Fibroblast of the conjunctiva (primary cell): ENCODE measurements around the gene TIMP3.
"Not testable (repeated sequence)": the region's sequence is repeated elsewhere in the genome, so short reads cannot be mapped to it uniquely, and the experiment has no call there.

ENCODE experiments used
- DNase-seq: peaks from one replicate; pipeline ENCODE4 v3.0.0-alpha.2; 2010; ENCODE audit warnings: low read depth

TIMP3 gene

GRCh38 chr22:32801537-32802236 is at the start of gene TIMP3:
Gene TIMP3 (plus strand): TSS chr22:32801705. CDS start chr22:32802002, 297 bp downstream.
- peak; percentile 81 for DNase-seq

GRCh38 chr22:32752326-32752725 is 49.2 kb upstream of the TIMP3 start:
- DNase-seq: no peak

- DNase-seq: peak; percentile 18
Observed at GRCh38 chr22:32752816-32753520, 48.5 kb upstream of the TIMP3 start.

GRCh38 chr22:32753591-32753990 is 47.9 kb upstream of the TIMP3 start:
- DNase-seq: no peak

GRCh38 chr22:32754413-32755041 is 47.0 kb upstream of the TIMP3 start:
- no peak for DNase-seq

DNA sequence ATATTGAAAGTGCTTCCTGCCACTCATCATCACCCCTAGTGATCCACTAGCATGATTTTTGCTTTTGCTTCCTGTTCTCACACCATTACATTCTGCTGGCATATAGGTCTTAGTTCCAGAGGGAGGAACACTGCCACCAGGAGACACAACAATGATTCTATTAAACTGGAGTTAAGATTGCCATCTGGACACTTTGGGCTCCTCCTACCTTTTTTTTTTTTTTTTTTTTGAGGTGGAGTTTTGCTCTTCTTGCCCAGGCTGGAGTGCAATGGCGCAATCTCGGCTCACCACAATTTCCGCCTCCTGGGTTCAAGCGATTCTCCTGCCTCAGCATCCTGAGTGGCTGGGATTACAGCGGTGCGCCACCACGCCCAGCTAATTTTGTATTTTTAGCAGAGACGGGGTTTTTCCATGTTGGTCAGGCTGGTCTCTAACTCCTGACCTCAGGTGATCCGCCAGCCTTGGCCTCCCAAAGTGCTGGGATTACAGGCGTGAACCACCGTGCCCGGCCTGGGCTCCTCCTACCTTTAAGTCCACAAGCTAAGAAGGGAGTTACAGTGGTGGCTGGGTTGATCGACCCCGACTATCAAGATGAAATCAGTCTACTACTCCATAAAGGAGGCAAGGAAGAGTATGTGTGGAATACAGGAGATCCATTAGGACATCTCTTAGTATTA is 44.3 kb upstream of the TIMP3 start:
- DNase-seq: not testable (repeated sequence)

- no peak for DNase-seq
Observed at GRCh38 chr22:32758866-32759385, 42.6 kb upstream of the TIMP3 start.

DNA sequence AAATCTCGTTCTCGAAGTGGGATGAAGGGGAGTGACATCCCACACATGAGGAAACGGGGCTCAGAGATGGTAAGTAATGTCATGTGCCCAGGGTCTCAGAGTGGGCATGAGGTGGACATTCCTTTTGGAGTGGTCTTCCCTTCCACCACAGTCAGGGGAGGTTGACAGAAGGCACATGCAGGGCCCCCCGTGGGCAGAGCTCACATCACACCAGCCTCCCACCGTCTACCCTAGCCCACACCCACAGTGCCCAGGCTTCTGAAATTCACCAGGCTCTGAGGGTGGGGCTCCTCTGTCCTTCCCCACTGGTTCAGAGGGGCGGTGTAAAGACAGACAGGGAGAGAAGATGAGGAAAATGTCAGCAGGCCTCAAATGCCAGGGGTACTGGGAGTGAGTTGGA is 41.1 kb upstream of the TIMP3 start:
- no peak for DNase-seq

GRCh38 chr22:32760815-32761214 is 40.7 kb upstream of the TIMP3 start:
- no peak for DNase-seq

- no peak for DNase-seq
Observed at GRCh38 chr22:32761251-32761903, 40.1 kb upstream of the TIMP3 start.

- DNase-seq: peak; percentile 82
Observed at GRCh38 chr22:32764330-32765131, 37.0 kb upstream of the TIMP3 start.

GRCh38 chr22:32765132-32765618 is 36.3 kb upstream of the TIMP3 start:
- no peak for DNase-seq

GRCh38 chr22:32771756-32772155 is 29.7 kb upstream of the TIMP3 start:
- no peak for DNase-seq

GRCh38 chr22:32775957-32776356 is 25.5 kb upstream of the TIMP3 start:
- DNase-seq: no peak

DNA sequence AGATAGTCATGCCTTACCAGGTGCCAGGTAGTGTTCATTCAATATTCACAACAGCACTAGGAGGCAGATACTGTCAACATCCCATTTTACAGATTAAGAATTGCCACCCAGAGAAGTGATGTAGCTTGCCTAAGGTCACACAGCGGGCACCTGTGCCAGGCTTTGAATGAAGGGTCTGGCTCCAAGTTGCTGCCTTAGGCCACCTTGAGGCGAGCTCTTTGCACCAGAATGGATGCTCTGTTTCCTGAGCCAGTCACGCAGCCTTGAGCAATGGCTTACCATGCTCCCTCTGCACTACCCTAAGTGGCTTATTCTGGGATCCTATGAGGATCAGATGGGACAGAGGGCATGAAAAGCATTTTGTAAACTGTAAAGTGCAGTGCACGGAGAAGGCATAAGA is 25.1 kb upstream of the TIMP3 start:
- no peak for DNase-seq

DNA sequence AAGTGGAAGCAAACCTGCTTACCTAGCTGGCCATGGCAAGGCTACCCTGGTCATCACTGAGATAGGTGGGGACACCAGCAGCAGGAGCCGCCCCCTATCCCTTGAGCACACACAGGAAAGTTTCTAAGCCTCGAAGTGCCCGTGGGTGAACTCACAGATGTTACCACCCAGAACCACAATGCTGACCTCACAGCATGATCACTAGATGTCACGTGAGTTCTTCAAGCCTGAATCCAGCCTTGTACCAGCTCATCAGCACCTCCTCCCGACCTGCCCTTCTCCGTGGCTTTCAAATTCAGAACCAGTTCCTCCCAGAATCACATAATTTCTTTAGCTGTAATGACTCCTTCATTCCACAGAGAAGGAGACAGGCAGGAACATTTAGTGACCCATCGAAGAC is 24.7 kb upstream of the TIMP3 start:
- DNase-seq: no peak

GRCh38 chr22:32777987-32778386 is 23.5 kb upstream of the TIMP3 start:
- no peak for DNase-seq

- no peak for DNase-seq
Observed at GRCh38 chr22:32780726-32781310, 20.7 kb upstream of the TIMP3 start.

- DNase-seq: no peak
Observed at GRCh38 chr22:32781695-32782094, 19.8 kb upstream of the TIMP3 start.

DNA sequence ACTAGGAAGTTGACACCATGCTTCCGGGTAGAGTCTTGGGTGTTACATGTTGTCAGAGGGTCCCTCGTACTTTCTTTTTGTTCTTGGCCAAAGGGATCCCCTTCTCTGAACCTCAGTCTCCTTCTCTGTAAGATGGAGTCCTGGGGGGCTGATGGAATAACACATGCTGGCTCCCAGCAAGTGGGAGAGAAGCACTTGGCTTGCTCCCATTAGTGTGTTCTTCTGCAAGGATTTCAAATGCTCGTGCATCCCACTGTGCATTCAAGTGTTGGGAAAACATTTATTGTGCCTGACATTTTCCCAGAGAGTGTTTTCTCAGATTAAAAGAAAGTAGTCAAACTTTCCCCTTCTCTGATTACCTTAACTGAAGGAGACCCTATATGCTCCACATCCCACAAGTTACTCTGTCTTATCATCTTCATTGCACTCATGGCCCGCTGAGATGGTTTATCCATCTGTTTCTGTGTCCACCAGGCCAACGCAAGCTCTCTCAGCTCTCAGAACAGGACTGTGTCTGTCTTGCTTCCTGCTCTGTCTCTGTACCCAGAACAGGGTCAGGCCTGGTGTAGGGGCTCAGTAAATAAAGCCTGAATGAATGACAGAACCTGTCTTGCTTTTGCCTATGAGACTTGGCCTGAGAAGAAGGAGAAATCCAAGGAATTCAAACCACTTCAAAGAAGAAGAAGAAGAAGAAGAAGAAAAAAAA is 16.0 kb upstream of the TIMP3 start:
- DNase-seq: no peak
